Measurements from ENCODE around the gene SLC13A2. TPM values are rescaled to one million over a fixed set of nuclear protein-coding genes. Genes with fewer than 3 reads are reported as not detected.

Gene SLC13A2
- total and polyA plus RNA-seq, 12 donors, result not detected

- H3K4me3 ChIP-seq, result no peak overlapping the region
- no peak for ATAC-seq
- no peak overlapping the region for H3K27ac ChIP-seq
- TF ChIP-seq, protein P1, sequence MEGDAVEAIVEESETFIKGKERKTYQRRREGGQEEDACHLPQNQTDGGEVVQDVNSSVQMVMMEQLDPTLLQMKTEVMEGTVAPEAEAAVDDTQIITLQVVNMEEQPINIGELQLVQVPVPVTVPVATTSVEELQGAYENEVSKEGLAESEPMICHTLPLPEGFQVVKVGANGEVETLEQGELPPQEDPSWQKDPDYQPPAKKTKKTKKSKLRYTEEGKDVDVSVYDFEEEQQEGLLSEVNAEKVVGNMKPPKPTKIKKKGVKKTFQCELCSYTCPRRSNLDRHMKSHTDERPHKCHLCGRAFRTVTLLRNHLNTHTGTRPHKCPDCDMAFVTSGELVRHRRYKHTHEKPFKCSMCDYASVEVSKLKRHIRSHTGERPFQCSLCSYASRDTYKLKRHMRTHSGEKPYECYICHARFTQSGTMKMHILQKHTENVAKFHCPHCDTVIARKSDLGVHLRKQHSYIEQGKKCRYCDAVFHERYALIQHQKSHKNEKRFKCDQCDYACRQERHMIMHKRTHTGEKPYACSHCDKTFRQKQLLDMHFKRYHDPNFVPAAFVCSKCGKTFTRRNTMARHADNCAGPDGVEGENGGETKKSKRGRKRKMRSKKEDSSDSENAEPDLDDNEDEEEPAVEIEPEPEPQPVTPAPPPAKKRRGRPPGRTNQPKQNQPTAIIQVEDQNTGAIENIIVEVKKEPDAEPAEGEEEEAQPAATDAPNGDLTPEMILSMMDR (IDR thresholded peaks at IDR 0.05), result no peak
- H3K4me1 ChIP-seq, result no peaks in the 10 kb centered on the region
- WGBS, 2 donors, result 79 to 84% methylated on average over 11 of the region's 11 CpGs
- H3K9me3 ChIP-seq, result no peaks in the 10 kb centered on the region
- no peaks in the 10 kb centered on the region for H3K36me3 ChIP-seq
- peaks cover 0 to 12% (median 4%) of the 10 kb centered on the region in 7 donors for H3K27me3 ChIP-seq
- DNase-seq, result no peak
- intact Hi-C loops (cut with DNase I), result loop anchor here in 2 of 10 donors (5.0 kb wide), 1 partner anchor 38 kb away; no protein-coding TSS in a partner anchor
These were observed 61.4 kb downstream of the SLC13A2 start for GRCh38 chr17:28534740-28535375.

GRCh38 chr17:28536532-28537218 is 63.2 kb downstream of the SLC13A2 start:
- Histone ChIP-seq H3K4me3 (no peak overlapping the region), H3K27me3 (peaks cover 0 to 3% (median 0%) of the 10 kb centered on the region in 7 donors), H3K4me1 (no peaks in the 10 kb centered on the region), H3K27ac (no peak overlapping the region), H3K36me3 (no peaks in the 10 kb centered on the region), H3K9me3 (no peaks in the 10 kb centered on the region)
- TF ChIP-seq, protein P1 (IDR thresholded peaks at IDR 0.05), result no peak
- ATAC-seq (no peak), DNase-seq (no peak)
- intact Hi-C loops (cut with DNase I), result loop anchor here in 2 of 10 donors (5.0 kb wide), 1 partner anchor 39 kb away; no protein-coding TSS in a partner anchor
- 61 to 67% methylated on average over 9 of the region's 9 CpGs for WGBS, 2 donors

- Histone ChIP-seq H3K27me3 (peaks cover 0 to 3% (median 0%) of the 10 kb centered on the region in 7 donors), H3K4me1 (no peaks in the 10 kb centered on the region), H3K9me3 (no peaks in the 10 kb centered on the region), H3K27ac (no peak overlapping the region), H3K36me3 (no peaks in the 10 kb centered on the region), H3K4me3 (no peak overlapping the region)
- DNase-seq (no peak), ATAC-seq (no peak)
- 76 to 79% methylated on average over 12 of the region's 12 CpGs for WGBS, 2 donors
- TF ChIP-seq, protein P1 (IDR thresholded peaks at IDR 0.05), result no peak
- intact Hi-C loops (cut with DNase I), result loop anchor here in 2 of 10 donors (5.0 kb wide), 1 partner anchor 40 kb away; no protein-coding TSS in a partner anchor
These were observed 63.8 kb downstream of the SLC13A2 start for GRCh38 chr17:28537219-28537610.

DNA sequence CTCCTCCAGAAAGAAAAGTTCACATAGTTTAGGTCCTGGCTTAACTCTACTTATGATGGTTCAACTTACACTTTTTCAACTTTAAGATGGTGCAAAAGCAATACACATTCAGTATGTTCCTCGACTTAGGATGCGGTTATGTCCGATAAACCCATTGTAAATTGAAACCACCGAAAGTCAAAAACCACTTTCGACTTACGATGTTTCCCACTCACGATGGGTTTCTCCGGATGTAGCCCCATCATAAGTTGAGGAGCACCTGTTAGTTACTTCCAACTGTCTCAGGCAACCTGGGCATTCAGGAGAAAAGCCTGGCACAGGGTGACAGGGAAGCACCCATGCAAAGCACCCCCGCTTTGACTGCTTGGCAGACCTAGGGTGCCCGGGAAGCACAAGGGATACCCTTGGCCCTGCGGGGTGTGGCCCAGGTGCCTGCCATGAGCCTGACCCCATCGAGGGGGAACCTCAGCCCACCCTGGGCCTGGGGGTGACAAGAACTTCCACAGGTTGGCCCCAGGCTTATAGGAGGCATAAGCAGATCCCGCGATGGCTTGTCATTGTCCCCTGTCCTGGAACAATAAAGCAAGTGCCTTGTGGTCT is 65.0 kb downstream of the SLC13A2 start:
- TF ChIP-seq, protein P1 (IDR thresholded peaks at IDR 0.05), result no peak
- Histone ChIP-seq H3K9me3 (no peaks in the 10 kb centered on the region), H3K27me3 (peaks cover 0 to 3% (median 0%) of the 10 kb centered on the region in 7 donors), H3K27ac (no peak overlapping the region), H3K4me1 (no peaks in the 10 kb centered on the region), H3K4me3 (no peak overlapping the region), H3K36me3 (no peaks in the 10 kb centered on the region)
- intact Hi-C loops (cut with DNase I), result loop anchor here in 2 of 10 donors (5.0 kb wide), 1 partner anchor 41 kb away; no protein-coding TSS in a partner anchor
- 90 to 92% methylated on average over 14 of the region's 14 CpGs for WGBS, 2 donors
- DNase-seq (no peak), ATAC-seq (no peak)
